Stimulated activated CD4-positive, alpha-beta T cell treated with anti-CD3 and anti-CD28 coated beads, TNF-alpha, amount 100 ng/mL, for 48 hours (primary cell): ENCODE results near the gene SUCLG2.

Experiments
- DNase-seq, 3 donors: peaks; one replicate each; pipeline ENCODE4 v3.0.0-alpha.2; 2020; ENCODE audit warnings: low read depth in 3 of 3

The SUCLG2 gene, protein sequence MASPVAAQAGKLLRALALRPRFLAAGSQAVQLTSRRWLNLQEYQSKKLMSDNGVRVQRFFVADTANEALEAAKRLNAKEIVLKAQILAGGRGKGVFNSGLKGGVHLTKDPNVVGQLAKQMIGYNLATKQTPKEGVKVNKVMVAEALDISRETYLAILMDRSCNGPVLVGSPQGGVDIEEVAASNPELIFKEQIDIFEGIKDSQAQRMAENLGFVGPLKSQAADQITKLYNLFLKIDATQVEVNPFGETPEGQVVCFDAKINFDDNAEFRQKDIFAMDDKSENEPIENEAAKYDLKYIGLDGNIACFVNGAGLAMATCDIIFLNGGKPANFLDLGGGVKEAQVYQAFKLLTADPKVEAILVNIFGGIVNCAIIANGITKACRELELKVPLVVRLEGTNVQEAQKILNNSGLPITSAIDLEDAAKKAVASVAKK

DNA sequence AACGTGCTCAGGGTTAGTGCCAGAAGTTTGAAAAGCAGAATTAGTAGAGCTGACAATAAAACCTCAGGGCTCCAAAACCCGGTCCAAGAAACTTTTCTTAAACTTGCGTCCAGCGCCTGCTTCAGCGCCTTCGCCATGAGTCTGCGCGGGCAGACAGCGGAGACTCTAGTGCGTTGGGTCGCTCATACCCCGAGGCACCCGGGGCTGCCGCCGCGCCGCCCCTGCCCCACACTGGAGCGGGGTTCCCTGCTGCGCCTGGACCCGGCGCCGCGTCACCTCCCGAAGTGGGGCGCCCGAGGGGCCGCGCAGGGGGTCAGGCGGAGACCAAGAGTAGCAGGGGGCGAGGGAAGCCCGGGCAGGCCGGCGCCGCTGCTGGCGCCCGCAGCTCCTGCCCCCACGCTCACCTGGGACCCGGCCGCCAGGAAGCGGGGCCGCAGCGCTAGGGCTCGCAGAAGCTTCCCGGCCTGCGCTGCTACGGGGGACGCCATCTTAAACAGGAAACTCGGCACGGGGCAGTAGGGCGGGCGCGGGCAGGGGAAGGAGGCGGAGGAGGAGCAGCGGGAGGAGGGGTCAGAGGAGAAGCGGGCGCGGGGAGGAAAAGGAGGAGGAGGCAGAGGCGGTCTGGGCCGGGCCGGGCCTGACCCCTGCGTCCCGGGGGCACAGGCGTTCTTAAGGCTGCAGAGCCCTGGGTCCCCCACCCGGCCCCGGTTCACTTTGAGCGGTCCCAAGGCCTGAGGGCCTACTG lies at the start of gene SUCLG2:
Gene SUCLG2, minus strand, starts transcription at position 514 of the 745 bp plus-strand sequence. Its CDS starts 26 bp downstream, at position 488.
- peak; percentile 70 to 80 (median 72) for DNase-seq

DNA sequence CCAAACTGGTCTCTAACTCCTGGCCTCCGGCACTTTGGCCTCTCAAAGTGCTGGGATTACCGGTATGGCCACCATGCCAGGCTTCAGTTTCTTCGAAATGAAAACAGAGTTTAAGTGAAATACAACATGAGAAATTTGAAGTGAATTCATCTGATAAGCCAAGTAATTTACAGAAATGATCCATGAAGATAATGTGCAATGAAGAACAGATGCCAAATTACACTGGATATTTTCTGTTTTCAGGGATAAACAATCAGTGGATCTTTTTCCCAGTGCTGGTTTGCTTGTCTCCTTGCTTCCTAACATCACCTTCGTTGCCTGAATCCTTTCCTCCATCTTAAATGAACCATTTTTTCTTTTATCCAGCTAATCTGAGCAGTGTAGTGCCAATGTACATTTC lies 46.2 kb upstream of the SUCLG2 start:
- DNase-seq: no peak

DNA sequence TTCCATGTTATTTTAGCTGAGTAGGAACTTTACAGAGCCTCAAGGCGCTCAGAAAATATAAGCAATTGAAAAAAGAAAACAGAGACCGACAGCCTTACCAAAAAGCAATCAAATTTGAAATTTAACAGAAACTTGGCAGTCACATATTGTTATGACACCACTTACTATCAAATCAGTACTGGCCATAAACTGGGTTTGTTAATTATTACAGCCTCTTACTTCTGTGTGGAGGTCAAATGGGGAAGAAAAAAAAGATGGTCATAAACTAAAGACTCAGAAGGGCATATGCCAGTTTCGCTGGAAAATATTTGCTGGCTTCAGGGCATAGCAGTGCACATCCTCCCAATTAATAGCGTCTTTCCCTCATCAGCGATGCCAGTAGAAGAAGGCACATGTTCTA lies 45.5 kb upstream of the SUCLG2 start:
- no peak for DNase-seq

DNA sequence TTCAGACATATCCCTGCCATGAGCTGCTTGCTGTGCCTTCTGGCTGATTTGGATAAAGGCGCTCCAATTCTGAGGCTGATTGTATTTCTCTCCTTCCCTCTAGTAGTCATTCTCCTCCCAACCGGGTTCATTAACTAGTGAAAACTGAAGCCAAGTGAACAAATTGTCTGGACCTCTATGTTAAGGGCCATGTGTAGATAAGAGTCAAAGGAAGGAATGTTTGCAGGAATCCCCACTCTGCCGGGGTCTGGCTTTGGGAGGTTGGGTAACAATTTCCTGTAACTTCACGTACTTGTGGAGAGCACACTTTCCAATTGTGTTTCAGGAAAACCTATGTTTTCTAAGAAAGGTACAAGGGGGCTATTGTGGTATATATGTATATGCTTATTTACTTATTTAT lies 38.2 kb upstream of the SUCLG2 start:
- DNase-seq: no peak

DNA sequence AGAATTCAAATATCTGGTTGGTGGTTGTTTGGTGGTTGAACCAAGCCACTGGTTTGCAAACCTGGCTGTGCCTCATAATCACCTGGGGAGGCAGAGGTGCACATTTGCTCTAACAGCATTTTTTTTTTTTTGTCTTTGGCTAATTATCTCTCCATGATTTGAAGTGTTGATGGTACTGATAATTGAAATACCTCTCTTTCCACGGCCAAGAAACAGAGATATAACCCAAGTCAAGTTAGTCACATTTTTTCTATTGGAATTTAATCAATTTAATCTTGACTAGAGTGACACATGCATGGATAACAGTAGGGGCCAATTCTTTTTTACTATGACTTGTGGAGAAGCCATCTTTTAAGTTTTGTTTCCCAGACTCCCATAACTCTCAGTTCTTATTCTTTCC lies 37.5 kb upstream of the SUCLG2 start:
- DNase-seq: no peak

DNA sequence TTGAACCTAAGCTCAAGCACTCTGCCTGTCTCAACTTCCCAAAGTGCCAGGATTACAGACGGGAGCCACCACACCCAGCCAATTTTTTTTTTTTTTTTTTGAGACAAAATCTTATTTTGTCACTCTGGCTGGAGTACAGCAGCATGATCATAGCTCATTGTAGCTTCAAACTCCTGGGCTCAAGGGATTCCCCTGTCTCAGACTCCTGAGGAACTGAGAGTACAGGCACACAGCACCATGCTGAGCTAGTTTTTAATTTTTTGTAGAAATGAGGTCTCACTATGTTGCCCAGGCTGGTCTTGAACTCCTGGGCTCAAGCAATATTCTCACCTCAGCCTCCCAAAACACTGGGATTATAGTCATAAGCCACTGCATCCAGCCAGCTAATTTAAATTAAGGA lies 36.8 kb upstream of the SUCLG2 start:
- no peak for DNase-seq

DNA sequence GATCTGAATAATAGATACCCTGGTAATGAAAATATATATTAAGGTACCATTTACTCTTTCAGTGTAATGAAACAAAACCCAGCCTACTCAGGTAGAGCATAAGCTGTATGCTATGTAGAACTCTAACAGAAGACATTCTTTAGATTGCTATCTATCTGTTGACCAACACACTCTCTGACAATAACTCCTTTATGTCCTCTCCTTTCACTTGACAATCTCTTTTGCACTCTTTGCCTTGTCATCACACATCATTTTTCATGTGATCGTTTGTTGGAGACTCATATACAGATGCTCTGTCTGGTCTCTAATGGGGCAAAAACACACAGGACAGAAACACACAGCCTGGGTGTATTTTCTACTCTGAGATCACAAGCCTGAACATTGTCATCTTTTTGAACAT lies 35.4 kb upstream of the SUCLG2 start:
- no peak for DNase-seq

DNA sequence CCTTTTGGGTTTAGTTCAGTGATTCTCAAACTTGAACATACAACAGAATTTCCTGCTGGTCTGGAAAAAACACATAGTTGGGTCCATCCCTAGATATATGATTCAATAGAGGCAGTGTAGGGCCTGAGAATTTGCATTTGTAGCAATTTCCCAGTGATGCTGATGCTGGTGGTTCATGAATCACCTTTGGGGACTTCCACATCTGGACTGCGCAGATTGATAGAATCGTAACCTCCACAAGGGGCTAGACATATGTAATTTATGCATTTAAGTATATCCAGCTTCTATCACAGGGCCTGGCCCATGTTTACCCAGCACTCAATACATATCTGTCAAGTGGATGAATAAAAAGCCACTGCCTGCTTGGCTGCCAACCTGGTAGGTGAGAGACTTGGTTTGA lies 33.8 kb upstream of the SUCLG2 start:
- no peak for DNase-seq

DNA sequence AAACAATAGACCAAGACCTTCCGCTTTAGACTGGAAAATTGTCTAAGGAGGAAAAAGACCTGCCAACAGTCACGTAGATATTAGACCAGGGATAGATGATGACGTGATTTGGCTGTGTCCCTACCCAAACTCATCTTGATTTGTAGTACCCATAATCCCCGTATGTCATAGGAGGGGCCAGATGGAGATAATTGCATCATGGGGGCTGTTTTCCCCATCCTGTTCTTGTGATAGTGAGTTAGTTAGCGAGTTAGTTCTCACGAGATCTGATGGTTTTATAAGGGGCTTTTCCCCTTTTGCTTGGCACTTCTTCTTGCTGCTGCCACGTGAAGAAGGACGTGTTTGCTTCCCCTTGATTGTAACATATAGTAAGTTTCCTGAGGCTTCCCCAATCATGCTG lies 31.7 kb upstream of the SUCLG2 start:
- DNase-seq: no peak

DNA sequence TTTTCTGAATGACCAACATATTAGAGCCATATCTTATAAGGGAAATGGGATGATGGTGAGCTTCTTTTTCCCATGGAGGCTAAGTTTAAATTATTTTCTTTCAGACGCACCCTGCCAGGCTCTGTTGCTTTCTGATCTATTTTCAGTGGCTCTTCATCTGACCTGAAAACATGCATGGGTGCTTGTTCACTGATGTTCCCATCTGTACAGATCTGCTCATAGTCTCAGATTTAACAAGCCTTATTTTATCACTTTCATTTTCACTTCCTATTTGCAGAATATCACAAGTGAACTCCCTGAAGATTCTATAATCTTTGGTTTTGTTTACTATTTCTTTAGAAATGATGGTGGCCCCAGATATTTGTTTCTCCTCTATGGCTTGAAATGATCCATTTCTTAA lies 31.1 kb upstream of the SUCLG2 start:
- no peak for DNase-seq

DNA sequence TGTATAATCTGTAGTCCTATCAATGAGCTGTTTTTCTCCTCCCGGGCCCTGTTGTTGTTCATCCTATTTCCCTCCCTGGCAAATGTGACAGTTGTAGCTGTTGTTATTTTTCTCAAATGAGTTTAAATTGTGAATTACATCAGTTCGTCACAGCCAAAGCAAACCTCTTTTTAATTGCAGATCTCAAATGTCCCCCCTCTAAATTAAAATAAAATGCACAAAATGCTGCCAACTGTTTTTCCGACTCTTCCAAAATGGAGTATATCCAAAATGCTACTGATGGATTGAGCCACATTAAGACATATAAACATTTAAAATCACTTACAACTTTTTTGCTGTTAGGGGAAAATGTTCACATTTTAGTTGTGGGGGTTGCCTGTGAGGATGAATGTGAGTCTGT lies 29.8 kb upstream of the SUCLG2 start:
- DNase-seq: no peak

DNA sequence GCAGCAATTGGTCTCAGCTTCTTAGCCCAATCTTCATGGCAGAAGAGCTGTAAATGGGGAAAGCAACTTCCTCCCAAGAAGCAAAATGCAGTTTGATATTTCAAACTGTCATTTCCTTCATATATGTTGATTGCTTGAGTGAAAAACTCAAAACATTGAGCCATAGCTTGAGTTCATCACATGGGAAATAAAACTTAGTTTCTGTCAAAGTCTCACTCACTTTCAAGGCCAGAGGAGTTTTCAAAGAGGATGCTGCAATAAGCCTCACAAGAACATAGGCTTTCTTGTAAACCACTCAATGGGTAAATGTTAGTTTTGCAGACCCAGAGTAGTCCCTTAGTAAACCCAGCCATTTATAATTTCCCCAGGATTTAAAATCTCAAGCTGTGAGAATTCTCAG lies 29.1 kb upstream of the SUCLG2 start:
- no peak for DNase-seq

DNA sequence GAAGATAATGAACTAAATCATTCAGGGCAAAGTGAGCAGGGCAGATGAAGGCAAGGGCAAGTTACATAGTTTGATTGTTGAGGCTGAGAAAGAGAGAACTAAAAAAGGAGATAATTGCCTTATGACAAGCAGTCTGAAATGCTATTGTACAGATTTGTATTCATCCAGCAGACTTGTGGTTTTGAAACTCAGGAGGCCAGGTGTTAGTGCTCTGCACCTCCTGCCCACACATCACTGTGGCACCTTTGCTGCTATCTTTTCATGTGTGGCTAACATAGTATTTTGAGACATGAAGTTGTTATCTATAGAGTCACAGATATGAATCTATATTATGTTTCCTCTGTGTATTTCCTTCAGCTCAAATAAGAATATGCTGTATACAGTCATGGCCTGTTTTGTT lies 24.3 kb upstream of the SUCLG2 start:
- DNase-seq: no peak

DNA sequence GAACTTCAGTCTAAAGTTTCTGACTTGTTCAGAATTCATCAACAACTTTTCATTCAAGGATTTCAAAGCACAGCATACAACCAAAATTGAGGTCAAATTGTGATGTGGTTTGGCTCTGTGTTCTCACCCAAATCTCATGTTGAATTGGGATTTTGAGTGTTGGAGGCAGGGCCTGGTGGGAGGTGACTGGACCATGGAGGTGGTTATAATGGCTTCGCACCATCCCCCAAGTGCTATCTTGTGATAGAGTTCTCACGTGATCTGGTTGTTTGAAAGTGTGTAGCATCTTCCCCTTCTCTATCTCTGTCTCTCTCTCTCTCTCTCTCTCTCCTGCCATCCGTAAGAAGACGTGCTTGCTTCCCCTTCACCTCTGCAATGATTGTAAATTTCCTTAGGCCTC lies 19.6 kb upstream of the SUCLG2 start:
- DNase-seq: no peak

DNA sequence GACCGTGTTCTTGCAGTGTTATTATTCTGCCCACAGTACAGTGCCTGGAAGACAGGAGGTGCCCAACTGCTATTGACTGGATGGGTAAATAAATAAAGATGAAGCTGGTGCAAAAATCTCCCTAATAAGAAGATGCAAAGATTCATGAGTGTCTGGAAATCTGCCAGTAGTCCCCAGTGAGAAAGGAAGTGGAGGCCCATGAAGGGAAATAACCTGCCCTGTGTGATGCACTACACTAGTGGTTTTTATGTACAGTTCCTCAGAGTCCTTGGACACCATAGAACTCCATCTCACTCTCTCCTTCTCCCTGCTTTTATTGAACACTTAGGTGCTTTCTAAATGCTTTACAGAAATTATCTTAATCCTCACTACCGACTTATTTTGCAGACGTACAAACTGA lies 8.3 kb upstream of the SUCLG2 start:
- no peak for DNase-seq

DNA sequence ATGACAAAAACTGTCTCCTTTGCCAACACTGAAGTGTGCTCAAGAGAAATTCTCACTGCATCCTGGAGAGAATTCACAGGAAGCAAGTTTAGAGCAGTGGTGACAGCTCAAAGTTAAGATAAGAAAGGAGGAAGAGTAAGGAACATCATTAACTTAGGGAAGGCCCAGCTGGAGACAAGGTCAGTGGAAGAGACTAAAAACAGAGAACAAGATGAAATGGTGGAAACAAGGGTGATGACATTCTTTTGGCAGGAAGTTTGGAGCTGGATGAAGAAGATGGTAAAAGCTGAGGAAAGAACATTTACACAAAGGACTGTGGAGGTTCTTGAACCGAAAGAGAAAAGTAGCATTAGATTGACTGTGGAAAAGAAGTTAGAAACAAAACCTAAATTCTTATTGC lies 6.7 kb upstream of the SUCLG2 start:
- DNase-seq: no peak

DNA sequence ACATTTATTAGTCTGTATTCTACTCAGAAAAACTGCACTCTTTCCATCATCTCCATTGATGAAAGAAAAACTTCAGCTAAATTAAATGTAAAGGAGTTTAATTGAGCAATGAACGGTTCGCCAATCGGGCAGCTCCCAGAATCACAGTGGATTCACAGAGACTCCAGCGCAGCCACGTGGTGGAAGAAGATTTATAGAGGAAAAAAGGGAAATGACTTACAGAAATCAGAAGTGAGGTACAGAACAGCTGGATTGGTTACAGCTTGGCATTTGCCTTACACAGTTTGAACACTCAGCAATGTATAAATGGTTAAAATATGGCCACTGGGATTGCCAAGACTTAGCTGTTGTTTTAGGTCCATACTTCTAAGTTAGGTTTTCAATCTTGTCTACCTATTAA lies 2.8 kb upstream of the SUCLG2 start:
- DNase-seq: no peak

DNA sequence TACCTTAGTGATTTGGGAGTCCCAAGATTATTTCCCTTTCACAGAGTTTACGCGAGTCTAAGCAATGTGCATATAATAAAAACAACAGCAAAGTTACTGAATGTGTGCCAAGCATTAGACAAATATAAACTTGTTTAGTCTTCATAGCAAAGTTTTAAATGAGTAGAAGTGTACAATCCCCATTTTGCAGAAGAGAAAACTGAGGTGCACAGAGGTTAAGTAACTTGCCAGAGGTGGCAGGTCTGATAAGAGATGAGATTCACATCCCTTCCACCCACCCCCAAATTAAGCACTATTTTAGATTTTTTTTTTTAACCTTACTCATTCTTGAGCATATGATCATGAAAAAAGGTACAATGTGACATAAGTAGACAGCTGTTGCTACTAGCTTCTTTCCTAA lies 2.2 kb upstream of the SUCLG2 start:
- DNase-seq: no peak

DNA sequence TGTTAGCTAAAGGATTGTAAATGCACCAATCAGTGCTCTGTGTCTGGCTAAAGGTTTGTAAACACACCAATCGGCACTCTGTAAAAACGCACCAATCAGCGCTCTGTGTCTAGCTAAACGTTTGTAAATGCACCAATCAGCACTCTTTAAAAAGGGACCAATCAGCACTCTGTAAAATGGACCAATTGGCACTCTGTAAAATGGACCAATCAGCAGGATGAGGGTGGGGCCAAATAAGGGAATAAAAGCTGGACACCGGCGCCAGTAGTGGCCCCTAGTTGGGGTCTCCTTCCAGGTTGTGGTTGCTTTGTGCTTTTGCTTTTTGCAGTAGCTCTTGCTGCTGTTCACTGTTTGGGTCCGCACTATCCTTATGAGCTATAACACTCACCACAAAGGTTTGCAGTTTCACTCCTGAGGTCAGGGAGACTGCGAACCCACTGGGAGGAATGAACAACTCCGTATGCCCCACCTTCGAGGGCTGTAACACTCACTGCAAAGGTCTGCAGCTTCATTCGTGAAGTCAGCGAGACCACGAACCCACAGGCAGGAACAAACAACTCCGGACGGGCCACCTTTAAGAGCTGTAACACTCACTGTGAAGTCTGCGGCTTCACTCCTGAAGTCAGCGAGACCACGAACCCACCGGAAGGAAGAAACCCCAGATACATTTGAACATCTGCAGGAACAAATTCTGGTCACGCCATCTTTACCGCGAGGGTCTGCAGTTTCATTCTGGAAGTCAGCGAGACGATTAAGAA lies 1.1 kb upstream of the SUCLG2 start:
- DNase-seq: peak; percentile 32 to 71 (median 44)

DNA sequence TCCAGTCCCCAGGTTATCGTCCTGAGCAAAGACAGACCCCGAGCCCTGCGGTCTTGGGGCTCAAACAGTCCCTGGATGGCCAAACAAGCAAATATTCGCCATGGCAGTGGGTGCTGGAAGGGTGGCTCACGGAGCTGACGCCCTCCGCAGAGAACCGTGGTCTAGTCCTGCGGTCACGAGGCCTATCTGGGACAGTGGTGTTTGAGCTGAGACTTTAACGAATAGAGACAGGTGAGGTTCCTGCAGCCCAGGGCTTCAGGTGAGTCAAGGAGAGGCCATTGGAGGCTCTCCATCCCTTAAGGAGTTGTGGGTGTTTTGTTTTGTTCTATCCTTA lies 399 bp upstream of the SUCLG2 start:
- peak in 1 of 3 donors; percentile 9 for DNase-seq

DNA sequence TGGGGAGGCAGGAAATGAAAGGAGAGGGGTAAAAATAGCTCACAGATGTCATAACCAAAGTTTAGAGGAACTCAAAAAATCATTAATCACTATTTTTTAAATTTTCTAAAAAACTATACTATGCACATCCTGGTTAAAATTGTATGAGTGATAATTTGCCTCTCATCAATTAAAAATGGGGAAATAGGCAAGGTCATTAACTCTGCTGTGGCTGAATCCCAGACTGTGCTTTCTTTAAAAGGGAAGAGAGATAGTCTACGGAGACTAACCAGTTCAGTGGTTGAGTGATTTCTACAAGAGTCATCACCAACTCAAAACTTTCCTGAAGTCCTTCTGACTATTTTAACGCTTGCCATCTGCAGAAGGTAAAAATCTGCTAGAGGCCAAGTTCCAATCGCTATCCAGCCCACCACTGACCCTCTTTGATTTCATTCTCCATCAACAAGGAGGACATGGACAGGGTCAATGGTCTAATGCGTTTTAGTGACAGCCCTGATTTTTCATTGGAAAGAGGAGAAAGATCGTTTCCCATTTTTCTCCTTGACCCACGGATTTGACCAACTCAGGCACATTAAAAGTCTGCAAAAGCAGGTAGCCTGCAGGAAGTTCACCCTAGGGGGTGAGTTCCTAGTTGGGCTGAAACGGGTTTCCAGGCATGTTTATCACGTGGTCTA lies 850 bp downstream of the SUCLG2 start:
- peak in 1 of 3 donors; percentile 12 for DNase-seq

DNA sequence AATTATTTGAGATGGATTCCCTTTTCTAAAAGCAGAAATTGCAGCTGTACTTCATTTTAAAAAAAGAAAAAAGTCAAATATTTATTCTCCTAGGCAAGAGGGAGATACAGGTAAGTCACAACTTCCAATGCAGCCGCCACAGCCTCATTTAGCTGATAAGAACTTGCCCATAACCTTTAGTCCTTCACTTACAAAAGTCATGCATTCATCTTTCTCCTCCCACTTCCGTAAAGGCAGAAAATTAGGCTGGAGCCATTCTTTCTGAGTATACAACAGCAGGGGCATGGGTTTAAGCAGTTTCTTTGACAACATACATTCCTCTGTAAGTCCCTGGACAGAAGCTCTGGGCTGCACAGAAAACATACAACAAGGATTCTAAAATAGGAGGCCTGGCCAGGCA lies 4.3 kb downstream of the SUCLG2 start:
- DNase-seq: no peak
